GM13976 (cell line): Measurements from ENCODE around the gene PGBD5.

Source experiments
- DNase-seq: peaks from one replicate; pipeline ENCODE4 v3.0.0; 2012; ENCODE audit warnings: low spot score
- in situ Hi-C: fragments of 300-500 bp; cut with MboI; formaldehyde crosslinking; loops from one replicate; pipeline ENCODE4 v1.12.0; 2022; ENCODE audit warnings: low sequenced_read_pairs, mixed read lengths, inconsistent platforms; ENCODE audit not compliant: unreplicated experiment
- TF ChIP-seq, protein P1 (sequence below): IDR thresholded peaks from 2 replicates; pipeline ENCODE4 v1.5.1; 2012; ENCODE audit warnings: borderline replicate concordance, mild to moderate bottlenecking; ENCODE audit not compliant: insufficient read depth; ENCODE audit errors: extremely low read depth, missing control alignments, control extremely low read depth

Gene PGBD5

DNA sequence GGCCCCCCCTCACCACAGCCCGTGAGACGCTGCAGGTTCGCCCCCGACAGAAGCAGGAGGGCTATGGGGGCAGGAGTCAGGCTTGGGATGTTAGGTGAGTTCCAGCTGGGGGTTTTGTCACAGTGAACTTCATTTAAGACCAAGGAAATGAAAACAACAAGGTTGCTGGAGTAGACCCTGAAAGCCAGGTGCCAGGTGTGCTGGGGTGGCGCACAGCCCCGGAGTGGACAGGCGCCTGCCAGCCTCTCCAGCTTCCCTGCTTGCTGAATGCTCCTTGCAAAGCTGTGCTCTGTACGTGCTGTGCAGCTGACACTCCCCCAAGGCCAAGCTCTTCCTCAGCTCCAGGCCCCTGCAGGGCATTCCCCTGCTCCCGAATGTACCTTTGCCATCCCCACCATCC is 102.4 kb downstream of the PGBD5 start:
- no peak for DNase-seq
- in situ Hi-C loops = loop anchor here (25.0 kb wide), 1 partner anchor 1061 kb away; the partner anchor contains the start of gene RAB4A
- TF ChIP-seq, protein P1, sequence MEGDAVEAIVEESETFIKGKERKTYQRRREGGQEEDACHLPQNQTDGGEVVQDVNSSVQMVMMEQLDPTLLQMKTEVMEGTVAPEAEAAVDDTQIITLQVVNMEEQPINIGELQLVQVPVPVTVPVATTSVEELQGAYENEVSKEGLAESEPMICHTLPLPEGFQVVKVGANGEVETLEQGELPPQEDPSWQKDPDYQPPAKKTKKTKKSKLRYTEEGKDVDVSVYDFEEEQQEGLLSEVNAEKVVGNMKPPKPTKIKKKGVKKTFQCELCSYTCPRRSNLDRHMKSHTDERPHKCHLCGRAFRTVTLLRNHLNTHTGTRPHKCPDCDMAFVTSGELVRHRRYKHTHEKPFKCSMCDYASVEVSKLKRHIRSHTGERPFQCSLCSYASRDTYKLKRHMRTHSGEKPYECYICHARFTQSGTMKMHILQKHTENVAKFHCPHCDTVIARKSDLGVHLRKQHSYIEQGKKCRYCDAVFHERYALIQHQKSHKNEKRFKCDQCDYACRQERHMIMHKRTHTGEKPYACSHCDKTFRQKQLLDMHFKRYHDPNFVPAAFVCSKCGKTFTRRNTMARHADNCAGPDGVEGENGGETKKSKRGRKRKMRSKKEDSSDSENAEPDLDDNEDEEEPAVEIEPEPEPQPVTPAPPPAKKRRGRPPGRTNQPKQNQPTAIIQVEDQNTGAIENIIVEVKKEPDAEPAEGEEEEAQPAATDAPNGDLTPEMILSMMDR = no peak

DNA sequence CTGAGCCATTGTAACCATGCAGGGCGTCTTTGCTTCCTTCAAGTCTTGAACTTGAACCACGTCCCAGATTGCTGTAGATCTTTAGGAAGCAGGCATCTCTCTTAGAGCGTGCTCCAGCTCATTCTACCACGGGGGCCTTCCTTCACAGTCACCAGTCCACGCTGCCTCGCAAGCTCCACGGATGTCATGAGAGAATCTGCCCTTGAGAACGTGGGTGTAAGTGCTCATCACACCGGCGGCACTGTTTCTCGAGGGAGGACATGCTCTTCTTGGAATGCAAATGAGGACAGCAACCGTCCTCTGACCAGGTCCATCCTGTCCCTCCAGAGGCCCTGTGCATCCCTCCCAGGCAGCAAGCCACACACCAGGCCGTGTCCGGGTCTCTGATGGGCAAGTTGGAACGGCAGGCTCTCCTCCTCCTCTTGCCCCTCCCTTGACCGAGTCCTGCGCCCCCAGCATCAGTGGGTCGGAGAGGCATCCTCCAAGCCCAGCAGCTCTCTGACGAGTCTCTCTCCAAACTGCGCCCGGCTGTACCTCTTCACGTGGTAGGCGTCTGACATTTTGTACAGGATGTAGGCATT is 103.1 kb downstream of the PGBD5 start:
- in situ Hi-C loops = loop anchor here (25.0 kb wide), 1 partner anchor 1061 kb away; the partner anchor contains the start of gene RAB4A
- no peak for DNase-seq
- TF ChIP-seq, protein P1 = no peak

DNA sequence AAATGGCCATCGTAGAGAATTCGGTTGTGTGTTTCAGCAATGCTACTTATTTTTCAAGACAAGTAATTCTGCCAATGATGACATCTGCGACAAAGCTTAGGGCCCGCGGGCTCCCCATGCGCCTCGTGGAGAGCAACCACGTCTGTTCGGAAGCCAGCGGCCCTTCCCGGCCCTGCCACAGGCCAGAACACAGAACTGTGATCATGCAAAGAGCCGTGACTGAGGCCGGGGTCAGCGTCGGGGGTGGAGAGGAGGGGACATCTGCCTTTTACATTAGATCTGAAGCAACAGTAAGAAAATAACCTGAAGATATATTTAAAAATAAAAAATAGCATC is 103.7 kb downstream of the PGBD5 start:
- DNase-seq = no peak
- in situ Hi-C loops = loop anchor here (25.0 kb wide), 1 partner anchor 1060 kb away; the partner anchor contains the start of gene RAB4A

DNA sequence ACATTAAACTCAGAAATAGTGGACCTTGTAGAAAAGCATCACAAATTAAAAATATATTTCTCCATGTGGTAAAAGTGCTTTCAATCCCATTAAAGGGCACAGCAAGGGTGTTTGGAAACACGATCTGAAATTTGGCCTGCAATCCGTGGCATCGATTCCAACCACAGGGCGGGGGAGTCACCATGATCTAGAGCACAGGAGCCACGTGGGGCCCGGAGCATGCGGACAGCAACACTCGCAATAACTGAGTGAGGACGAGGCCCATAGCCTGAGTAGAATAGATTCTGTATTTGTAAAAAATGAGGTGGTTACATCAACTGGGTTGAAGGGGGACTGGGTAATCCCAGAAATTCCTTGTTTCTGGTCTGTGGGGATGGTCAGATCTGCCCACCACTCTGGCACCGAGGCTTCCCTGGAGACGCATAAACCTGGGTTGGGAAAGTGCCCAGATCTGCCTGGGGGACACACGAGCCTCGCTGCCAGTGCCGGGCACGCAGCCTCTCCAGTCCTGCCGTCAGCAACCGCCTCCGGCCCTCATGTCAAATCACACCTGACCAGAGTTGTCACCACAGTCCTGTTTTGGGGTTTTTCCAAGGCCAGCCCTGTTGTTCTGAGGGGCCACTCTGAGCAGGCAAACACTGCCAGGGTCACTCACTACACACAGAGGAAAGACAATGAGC is 104.3 kb downstream of the PGBD5 start:
- no peak for DNase-seq
- in situ Hi-C loops = loop anchor here (25.0 kb wide), 1 partner anchor 1060 kb away; the partner anchor contains the start of gene RAB4A
- TF ChIP-seq, protein P1 = no peak

More for the DNA sequence above, 103.7 kb downstream of the PGBD5 start:
- TF ChIP-seq, protein P1 = no peak

DNA sequence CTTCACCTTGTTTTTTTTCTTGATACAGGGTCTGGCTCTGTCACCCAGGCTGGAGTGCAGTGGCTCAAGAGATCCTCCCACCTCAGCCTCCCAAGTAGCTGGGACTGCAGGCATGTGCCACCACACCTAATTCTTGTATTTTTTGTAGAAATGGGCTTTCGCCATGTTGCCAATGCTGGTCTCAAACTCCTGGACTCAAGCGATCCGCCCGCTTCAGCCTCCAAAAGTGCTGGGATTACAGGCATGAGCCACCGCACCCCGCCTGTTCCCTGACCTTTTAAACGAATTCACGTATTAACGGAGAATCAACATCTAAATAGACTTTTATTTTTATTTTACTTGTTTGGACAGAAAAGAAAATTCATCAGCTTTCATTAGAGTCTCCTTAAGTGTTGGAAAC is 104.8 kb downstream of the PGBD5 start:
- no peak for DNase-seq
- TF ChIP-seq, protein P1 = no peak
- in situ Hi-C loops = loop anchor here (25.0 kb wide), 1 partner anchor 1059 kb away; the partner anchor contains the start of gene RAB4A

DNA sequence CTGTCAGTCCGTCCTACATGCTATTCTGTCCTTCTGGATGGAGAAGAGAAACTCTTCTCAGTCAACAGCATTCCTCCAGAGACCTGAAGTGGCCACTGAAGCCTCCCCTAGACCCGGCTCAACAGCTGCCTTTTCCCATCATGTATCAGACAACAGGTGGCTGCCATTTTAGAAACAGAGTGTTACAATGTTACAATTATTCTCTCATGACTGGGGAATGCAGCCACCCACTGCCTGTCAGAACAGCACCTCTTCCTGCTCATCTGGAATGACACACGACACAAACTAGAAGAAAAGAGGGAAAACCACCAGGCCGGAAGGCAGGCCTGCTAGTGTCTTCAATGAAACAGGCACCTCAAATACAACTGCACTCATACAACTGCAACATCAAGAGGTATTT is 105.3 kb downstream of the PGBD5 start:
- in situ Hi-C loops = loop anchor here (25.0 kb wide), 1 partner anchor 1059 kb away; the partner anchor contains the start of gene RAB4A
- TF ChIP-seq, protein P1 = no peak
- DNase-seq = no peak
